Aorta (tissue), 5 donors: ENCODE results near the gene CHODL. TPM values are rescaled to one million over a fixed set of nuclear protein-coding genes. Genes with fewer than 3 reads are reported as not detected.

Experiments
- ATAC-seq: fragments of 200-7000 bp; cut with Tn5 transposase; one replicate; pipeline ENCODE4 v1.9.1; 2022; ENCODE audit warnings: moderate library complexity; ENCODE audit not compliant: low FRiP score
- DNase-seq, 2 donors: peaks; one replicate each; pipeline ENCODE4 v3.0.0-alpha.2; 2020
- H3K27ac ChIP-seq, 2 donors: one replicate each; pipeline ENCODE4 v1.5.1; 2013; ENCODE audit warnings: low read length in 2 of 2, mild to moderate bottlenecking in 2 of 2, moderate library complexity in 2 of 2, control low read depth in 1 of 2, inconsistent platforms in 1 of 2, low read depth in 1 of 2
- H3K27me3 ChIP-seq, 2 donors: one replicate each; pipeline ENCODE4 v1.6.1; 2013; ENCODE audit warnings: control low read depth in 1 of 2, low read length in 1 of 2, mild to moderate bottlenecking in 1 of 2, moderate library complexity in 1 of 2; ENCODE audit not compliant: insufficient read depth in 2 of 2, control insufficient read depth in 1 of 2
- H3K36me3 ChIP-seq, 2 donors: one replicate each; pipeline ENCODE4 v1.6.1; 2013; ENCODE audit warnings: control low read depth in 1 of 2, low read length in 1 of 2, mild to moderate bottlenecking in 1 of 2; ENCODE audit not compliant: insufficient read depth in 2 of 2, control insufficient read depth in 1 of 2
- H3K4me1 ChIP-seq, 2 donors: one replicate each; pipeline ENCODE4 v1.6.1; 2013; ENCODE audit warnings: low read length in 2 of 2, control low read depth in 1 of 2, mild to moderate bottlenecking in 1 of 2, moderate library complexity in 1 of 2; ENCODE audit not compliant: insufficient read depth in 2 of 2, control insufficient read depth in 1 of 2
- H3K4me3 ChIP-seq, 2 donors: one replicate each; pipeline ENCODE4 v1.5.1; 2013; ENCODE audit warnings: low read length in 2 of 2, control low read depth in 1 of 2, mild to moderate bottlenecking in 1 of 2
- H3K9me3 ChIP-seq: one replicate; pipeline ENCODE4 v1.6.1; 2013; ENCODE audit warnings: mild to moderate bottlenecking, low read length; ENCODE audit not compliant: control insufficient read depth
- WGBS, 2 donors: extraction: QIAGEN DNeasy Blood & Tissue Kit; methylation state at CpG; one replicate each; pipeline ENCODE4 v1.1.7; 2013; 5-methylcytosine and 5-hydroxymethylcytosine counted together
- intact Hi-C, 2 donors: fragments of 100-400 bp; cut with DNase I; formaldehyde crosslinking; loops; one replicate each; pipeline versions ENCODE4 v1.14.2 to v1.15.0; 2022
- long read RNA-seq, 2 donors: library from polyadenylated mRNA; unstranded; transcript quantifications; one replicate each; pipeline ENCODE4 v2.0.0, GENCODE V29; 2020 to 2021
- polyA plus RNA-seq, 2 donors: library from polyadenylated mRNA; stranded (reverse); fragments of 200-250 nt; gene quantifications; one replicate each; pipeline ENCODE4 v1.2.3, GENCODE V29; 2013
- total RNA-seq, 2 donors: library from RNA; stranded (reverse); fragmentation: NEBNext Ultra II Directional; extraction: Animal tissue kit (Norgen Biotek cat#: 25700); gene quantifications; one replicate each; pipeline ENCODE4 v1.2.1, GENCODE V29; 2021
- donor health status: healthy with polysubstance abuse.
- donor health status: Bipolar disorder and iron deficiency.
- donor health status: DM: no; HTN: no; CAD: no.
- donor health status: DM: no; HTN: no; CAD: no.
- donor health status: DM: yes; HTN: yes; CAD: no.

CHODL gene, protein sequence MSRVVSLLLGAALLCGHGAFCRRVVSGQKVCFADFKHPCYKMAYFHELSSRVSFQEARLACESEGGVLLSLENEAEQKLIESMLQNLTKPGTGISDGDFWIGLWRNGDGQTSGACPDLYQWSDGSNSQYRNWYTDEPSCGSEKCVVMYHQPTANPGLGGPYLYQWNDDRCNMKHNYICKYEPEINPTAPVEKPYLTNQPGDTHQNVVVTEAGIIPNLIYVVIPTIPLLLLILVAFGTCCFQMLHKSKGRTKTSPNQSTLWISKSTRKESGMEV
- total RNA-seq (1 to 10 TPM; 1.2 to 2.3 TPM), polyA plus RNA-seq (1 to 10 TPM in 1 of 2 donors, not detected in 1; 2.9 TPM)
- long read RNA-seq, donor 1 = 0 reads
- long read RNA-seq, donor 2, partial matches to known transcripts = 0 of 6 reads
- long read RNA-seq, donor 2, other reads (novel, unspliced or antisense) = 2 of 6 reads

DNA sequence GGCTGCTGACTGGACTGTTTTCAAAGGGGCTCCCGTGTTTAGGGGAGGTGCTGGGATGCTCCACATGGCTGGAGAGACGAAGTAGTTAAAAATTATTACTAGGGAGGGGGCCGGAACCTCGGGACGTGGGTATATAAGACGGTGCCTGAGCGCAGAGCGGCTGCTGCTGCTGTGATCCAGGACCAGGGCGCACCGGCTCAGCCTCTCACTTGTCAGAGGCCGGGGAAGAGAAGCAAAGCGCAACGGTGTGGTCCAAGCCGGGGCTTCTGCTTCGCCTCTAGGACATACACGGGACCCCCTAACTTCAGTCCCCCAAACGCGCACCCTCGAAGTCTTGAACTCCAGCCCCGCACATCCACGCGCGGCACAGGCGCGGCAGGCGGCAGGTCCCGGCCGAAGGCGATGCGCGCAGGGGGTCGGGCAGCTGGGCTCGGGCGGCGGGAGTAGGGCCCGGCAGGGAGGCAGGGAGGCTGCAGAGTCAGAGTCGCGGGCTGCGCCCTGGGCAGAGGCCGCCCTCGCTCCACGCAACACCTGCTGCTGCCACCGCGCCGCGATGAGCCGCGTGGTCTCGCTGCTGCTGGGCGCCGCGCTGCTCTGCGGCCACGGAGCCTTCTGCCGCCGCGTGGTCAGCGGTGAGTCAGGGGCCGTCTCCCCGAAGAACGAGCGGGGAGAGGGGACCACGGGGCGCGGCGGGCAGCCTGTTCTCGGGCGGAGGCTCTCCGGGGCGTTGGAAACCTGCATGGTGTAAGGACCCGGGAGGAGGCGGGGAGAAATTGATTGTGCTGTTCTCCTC, at the start of gene CHODL:
Gene CHODL (plus strand): TSS at position 163 of the 793 bp plus-strand sequence. CDS start 391 bp downstream, at position 554.
- no peak within 1 kb of the TSS for H3K27ac ChIP-seq
- ATAC-seq (peak; percentile 47), DNase-seq (peak; percentile 42 to 71)
- WGBS, 2 donors = 1% methylated on average over 71 to 72 of the region's 72 CpGs
- H3K36me3 ChIP-seq = no peaks in the 10 kb centered on the region
- no peaks in the 10 kb centered on the region for H3K4me1 ChIP-seq
- H3K27me3 ChIP-seq = no peaks in the 10 kb centered on the region
- intact Hi-C loops = no loop called here
- peaks cover 2% of the 10 kb centered on the region for H3K9me3 ChIP-seq
- H3K4me3 ChIP-seq = peak within 1 kb of the TSS in 1 of 2 donors; percentile 28

DNA sequence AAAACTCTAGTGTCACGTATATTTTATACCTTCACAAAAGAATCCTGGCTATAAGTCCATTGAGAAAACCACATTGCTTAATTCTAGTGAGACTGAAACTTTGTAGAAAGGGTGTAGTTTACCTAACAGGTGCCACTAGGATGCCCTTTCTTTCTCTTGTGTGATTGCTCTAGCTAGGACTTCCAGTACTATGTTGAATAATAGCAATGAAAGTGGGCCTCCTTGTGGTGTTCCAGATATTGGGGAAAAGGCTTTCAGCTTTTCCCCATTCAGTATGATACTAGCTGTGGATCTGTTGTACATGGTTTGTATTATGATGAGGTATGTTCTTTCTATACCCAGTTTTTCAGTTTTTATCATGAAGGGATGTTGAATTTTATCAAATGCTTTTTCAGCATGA, 39.7 kb upstream of the CHODL start:
- H3K9me3 ChIP-seq = no peaks in the 10 kb centered on the region
- ATAC-seq (no peak), DNase-seq (no peak)
- intact Hi-C loops = no loop called here
- no peaks in the 10 kb centered on the region for H3K4me1 ChIP-seq
- H3K27ac ChIP-seq = no peak overlapping the region
- no peak overlapping the region for H3K4me3 ChIP-seq
- H3K27me3 ChIP-seq = no peaks in the 10 kb centered on the region
- no peaks in the 10 kb centered on the region for H3K36me3 ChIP-seq
- 88% methylated on average over 1 of the region's 1 CpG for WGBS, 2 donors

DNA sequence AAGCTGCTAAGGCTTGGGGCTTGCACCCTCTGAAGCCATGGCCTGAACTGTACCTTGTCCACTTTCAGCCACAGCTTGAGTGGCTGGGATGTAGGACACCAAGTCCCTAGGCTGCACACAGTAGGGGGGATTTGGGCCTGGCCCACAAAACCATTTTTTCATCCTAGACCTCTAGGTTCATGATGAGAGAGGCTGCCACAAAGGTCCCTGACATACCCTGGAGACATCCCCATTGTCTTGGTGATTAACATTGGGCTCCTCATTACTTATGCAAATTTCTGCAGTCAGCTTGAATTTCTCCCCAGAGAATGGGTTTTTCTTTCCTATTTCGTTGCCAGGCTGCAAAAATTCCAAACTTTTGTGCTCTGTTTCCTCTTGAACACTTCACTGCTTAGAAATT, 26.3 kb upstream of the CHODL start:
- Histone ChIP-seq H3K4me1 (no peaks in the 10 kb centered on the region), H3K27ac (no peak overlapping the region), H3K9me3 (peaks cover 8% of the 10 kb centered on the region), H3K36me3 (no peaks in the 10 kb centered on the region), H3K27me3 (no peaks in the 10 kb centered on the region), H3K4me3 (no peak overlapping the region)
- no peak for ATAC-seq
- no peak for DNase-seq
- 38% methylated on average over 1 of the region's 1 CpG for WGBS, 2 donors
- intact Hi-C loops = no loop called here

DNA sequence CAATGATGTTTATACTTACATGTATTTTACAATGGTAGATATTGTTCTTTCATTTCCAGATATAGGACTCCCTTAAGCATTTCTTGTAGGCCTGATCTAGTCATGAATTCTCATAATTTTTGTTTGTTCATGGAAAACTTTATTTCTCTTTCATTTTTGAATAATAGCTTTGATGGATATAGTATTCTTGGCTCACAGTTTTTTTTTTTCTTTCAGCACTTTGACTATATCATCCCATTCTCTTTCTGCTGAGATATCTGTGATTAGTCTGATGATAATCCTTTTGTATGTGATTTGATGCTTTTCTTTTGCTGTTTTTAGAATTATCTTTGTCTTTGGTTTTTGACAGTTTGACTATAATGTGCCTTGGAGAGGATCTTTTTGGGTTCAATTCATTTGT, 24.1 kb upstream of the CHODL start:
- no peaks in the 10 kb centered on the region for H3K36me3 ChIP-seq
- no peaks in the 10 kb centered on the region for H3K27me3 ChIP-seq
- H3K4me1 ChIP-seq = no peaks in the 10 kb centered on the region
- ATAC-seq (no peak), DNase-seq (no peak)
- no peak overlapping the region for H3K27ac ChIP-seq
- peaks cover 8% of the 10 kb centered on the region for H3K9me3 ChIP-seq
- intact Hi-C loops = no loop called here
- no peak overlapping the region for H3K4me3 ChIP-seq

DNA sequence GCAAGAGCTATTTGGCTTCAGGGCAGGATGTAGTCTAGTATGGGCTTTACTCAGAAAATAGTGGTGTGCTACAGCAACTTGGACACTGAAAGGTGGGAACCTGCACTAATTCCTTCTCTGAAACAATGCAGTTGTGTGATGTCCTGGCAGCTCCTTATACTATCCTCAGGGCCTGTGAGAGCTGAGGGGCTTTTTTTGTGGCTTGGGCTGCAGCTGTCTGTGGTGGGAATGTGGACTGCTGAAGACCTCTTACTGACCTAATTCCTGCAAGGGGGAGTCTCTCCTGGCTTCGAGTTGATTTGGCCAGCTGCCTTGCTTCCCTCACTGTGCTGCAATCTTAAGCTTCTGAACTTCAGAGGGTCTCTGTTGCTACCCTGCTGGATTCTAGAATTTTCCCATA, 22.3 kb upstream of the CHODL start:
- DNase-seq (no peak), ATAC-seq (no peak)
- intact Hi-C loops = no loop called here
- no peak overlapping the region for H3K4me3 ChIP-seq
- no peaks in the 10 kb centered on the region for H3K36me3 ChIP-seq
- WGBS, 2 donors = 46 to 50% methylated on average over 1 of the region's 1 CpG
- no peaks in the 10 kb centered on the region for H3K4me1 ChIP-seq
- no peaks in the 10 kb centered on the region for H3K27me3 ChIP-seq
- no peak overlapping the region for H3K27ac ChIP-seq
- H3K9me3 ChIP-seq = peaks cover 6% of the 10 kb centered on the region

DNA sequence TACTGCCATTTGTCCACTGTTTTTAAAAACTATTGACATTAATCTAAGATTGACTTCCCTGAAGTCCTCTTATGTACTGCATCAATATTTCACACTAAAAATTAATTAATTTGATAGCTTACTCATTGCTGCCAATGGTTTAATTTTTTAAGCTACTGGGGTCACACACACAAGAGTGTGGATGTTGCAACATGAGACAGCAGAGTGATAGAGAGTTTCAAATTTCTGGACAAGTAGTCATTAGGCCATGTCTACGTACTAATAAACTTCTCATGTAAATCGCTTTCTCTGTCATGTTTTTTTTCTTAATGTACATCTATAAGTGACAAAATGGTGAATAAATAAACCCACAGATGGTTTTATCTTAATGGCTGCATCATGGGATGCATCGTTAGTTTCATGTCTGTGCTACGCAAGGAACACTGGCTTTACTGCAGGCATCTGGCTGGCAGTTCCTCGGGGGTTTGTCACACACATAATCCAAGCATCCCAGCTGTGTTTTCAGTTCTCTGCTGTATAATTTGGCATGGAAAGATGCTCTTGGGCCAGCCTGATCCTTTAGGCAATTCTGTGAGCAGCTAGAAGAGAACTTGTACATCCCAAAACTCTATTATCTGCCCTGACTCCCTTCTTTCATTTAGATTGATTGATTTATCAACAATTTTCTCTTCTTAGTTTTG, 16.4 kb upstream of the CHODL start:
- intact Hi-C loops = no loop called here
- 53 to 60% methylated on average over 5 of the region's 5 CpGs for WGBS, 2 donors

DNA sequence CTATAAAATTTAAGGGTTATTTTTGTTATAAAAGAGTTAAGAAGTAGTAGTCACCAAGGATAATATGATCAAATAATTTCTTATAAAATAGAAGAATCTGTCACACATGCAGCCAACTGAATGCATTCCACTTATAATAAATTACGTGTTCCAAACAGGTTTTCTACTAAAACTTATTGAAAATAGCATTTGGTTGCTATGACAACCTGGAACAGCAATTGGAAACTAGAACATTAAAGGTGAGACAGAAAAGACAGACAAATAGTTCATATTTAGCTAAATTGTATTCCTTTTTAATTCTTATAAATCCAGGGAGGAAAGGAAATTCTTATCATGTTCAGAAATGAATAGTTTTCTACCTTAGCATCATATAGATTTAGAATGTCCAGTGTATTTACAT, 9.1 kb upstream of the CHODL start:
- WGBS, 2 donors = 69 to 79% methylated on average over 1 of the region's 1 CpG
- Histone ChIP-seq H3K27me3 (no peaks in the 10 kb centered on the region), H3K27ac (no peak overlapping the region), H3K4me1 (no peaks in the 10 kb centered on the region), H3K36me3 (no peaks in the 10 kb centered on the region), H3K9me3 (peaks cover 2% of the 10 kb centered on the region), H3K4me3 (no peak overlapping the region)
- intact Hi-C loops = no loop called here
- ATAC-seq = no peak
- no peak for DNase-seq

More for the DNA sequence above, 16.4 kb upstream of the CHODL start:
- ATAC-seq (no peak), DNase-seq (no peak)
- no peaks in the 10 kb centered on the region for H3K36me3 ChIP-seq
- H3K27ac ChIP-seq = no peak overlapping the region
- H3K4me1 ChIP-seq = no peaks in the 10 kb centered on the region
- H3K9me3 ChIP-seq = no peaks in the 10 kb centered on the region
- H3K4me3 ChIP-seq = no peak overlapping the region
- H3K27me3 ChIP-seq = no peaks in the 10 kb centered on the region

DNA sequence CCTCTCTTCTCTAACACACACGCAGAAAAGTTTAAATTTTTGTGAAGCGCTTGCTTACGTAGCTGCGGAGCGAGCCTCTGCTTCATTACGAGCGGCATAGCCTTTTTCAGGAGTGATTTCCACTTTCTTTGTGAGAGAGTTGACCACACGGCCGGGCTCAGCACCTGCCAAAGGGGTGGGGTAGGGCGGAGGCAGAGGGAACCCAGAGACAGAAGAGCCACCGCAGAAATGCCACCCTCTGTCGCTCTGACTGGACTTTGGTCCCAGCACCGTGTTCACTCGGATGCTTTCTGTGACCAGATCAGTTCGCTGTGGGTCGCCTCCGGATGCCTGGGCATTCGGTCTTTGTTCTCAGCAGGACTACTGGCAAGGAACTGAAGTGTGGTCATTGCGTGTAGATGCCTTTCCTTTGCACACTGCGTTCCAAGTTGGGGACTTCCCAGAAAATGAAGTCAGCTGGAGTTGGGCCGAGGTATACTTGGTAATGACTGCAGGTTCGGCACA, 883 bp downstream of the CHODL start:
- WGBS, 2 donors = 7 to 9% methylated on average over 22 of the region's 22 CpGs
- Histone ChIP-seq H3K27ac (no peak overlapping the region), H3K27me3 (no peaks in the 10 kb centered on the region), H3K4me1 (no peaks in the 10 kb centered on the region), H3K4me3 (peak overlapping the region in 1 of 2 donors; percentile 28), H3K9me3 (peaks cover 2% of the 10 kb centered on the region), H3K36me3 (no peaks in the 10 kb centered on the region)
- ATAC-seq (peak; percentile 60), DNase-seq (peak in 1 of 2 donors; percentile 67)
- intact Hi-C loops = no loop called here
